A673 (cell line): ENCODE measurements around the gene INPP4B. TPM values are rescaled to one million over a fixed set of nuclear protein-coding genes. Genes with fewer than 3 reads are reported as not detected.

Source experiments
- BruUV-seq: library from RNA; stranded (reverse); fragments of 400-500 nt; replicated peaks from 2 replicates; lab custom pipeline; 2021; lab: Mats Ljungman, UMichigan
- CTCF ChIA-PET: fragments of 300-600 bp; sonication (Branson Sonifier 250); formaldehyde crosslinking; loops from one replicate; lab custom pipeline; 2022; ENCODE audit warnings: antibody characterized with exemption; lab: Charles Lee
- POLR2A ChIA-PET: fragments of 300-600 bp; sonication (Branson Sonifier 250); formaldehyde crosslinking; loops from one replicate; lab custom pipeline; 2022; ENCODE audit warnings: antibody characterized with exemption; ENCODE audit not compliant: low non-redundant PET; lab: Charles Lee
- DNase-seq: peaks from one replicate; pipeline ENCODE4 v3.0.0-alpha.2; 2015; ENCODE audit warnings: low spot score
- H3K27ac ChIP-seq: fragments of 200-600 bp; sonication (generic); 2 replicates; pipeline ENCODE4 v1.5.1; 2016; ENCODE audit warnings: mixed run types, low read depth, mild to moderate bottlenecking, mixed read lengths, antibody characterized with exemption, low read length; ENCODE audit not compliant: poor library complexity, severe bottlenecking
- H3K27me3 ChIP-seq: fragments of 200-600 bp; sonication (generic); replicated peaks from 2 replicates; pipeline ENCODE4 v1.6.1; 2017; ENCODE audit warnings: mixed run types, low read depth, mild to moderate bottlenecking, mixed read lengths, antibody characterized with exemption, low read length; ENCODE audit not compliant: insufficient read depth, poor library complexity
- H3K36me3 ChIP-seq: fragments of 200-600 bp; sonication (generic); 2 replicates; pipeline ENCODE4 v1.6.1; 2016; ENCODE audit warnings: mixed run types, mild to moderate bottlenecking, mixed read lengths, antibody characterized with exemption, low read length; ENCODE audit not compliant: insufficient read depth, poor library complexity, severe bottlenecking
- H3K4me1 ChIP-seq: fragments of 200-600 bp; sonication (generic); 2 replicates; pipeline ENCODE4 v1.6.1; 2017; ENCODE audit warnings: mixed run types, mild to moderate bottlenecking, mixed read lengths, antibody characterized with exemption, low read length; ENCODE audit not compliant: insufficient read depth, poor library complexity, severe bottlenecking
- H3K4me3 ChIP-seq: fragments of 200-600 bp; sonication (generic); 2 replicates; pipeline ENCODE4 v1.5.1; 2016; ENCODE audit warnings: low read depth, mixed run types, mild to moderate bottlenecking, mixed read lengths, low read length; ENCODE audit not compliant: poor library complexity, severe bottlenecking
- H3K9me3 ChIP-seq: fragments of 200-600 bp; sonication (generic); 2 replicates; pipeline ENCODE4 v1.6.1; 2016; ENCODE audit warnings: mixed run types, low read depth, mild to moderate bottlenecking, mixed read lengths, antibody characterized with exemption, low read length; ENCODE audit not compliant: poor library complexity, severe bottlenecking
- EZH2 ChIP-seq: fragments of 200-600 bp; sonication (generic); IDR thresholded peaks from 2 replicates; pipeline ENCODE4 v1.6.1; 2017; ENCODE audit warnings: borderline replicate concordance, low read depth, mild to moderate bottlenecking, mixed read lengths, antibody characterized with exemption, low read length; ENCODE audit not compliant: poor library complexity, severe bottlenecking
- intact Hi-C: fragments of 100-400 bp; cut with micrococcal nuclease; formaldehyde crosslinking; loops from one replicate; pipeline ENCODE4 v1.10.0; 2022; ENCODE audit not compliant: unreplicated experiment
- total RNA-seq: library from RNA; stranded (reverse); gene quantifications from 2 replicates; pipeline ENCODE4 v1.2.3, GENCODE V29; 2021
- TF ChIP-seq, protein P1 (sequence below): fragments of 300-800, 200-600 bp; sonication (generic); conservative IDR thresholded peaks from 2 replicates; pipeline ENCODE4 v1.5.1; 2017; ENCODE audit warnings: low read depth, mild to moderate bottlenecking, antibody characterized with exemption, low read length, moderate library complexity, mixed read lengths

INPP4B gene
- total RNA-seq, 1 experiment from 2014 or later = 13.1 TPM

DNA sequence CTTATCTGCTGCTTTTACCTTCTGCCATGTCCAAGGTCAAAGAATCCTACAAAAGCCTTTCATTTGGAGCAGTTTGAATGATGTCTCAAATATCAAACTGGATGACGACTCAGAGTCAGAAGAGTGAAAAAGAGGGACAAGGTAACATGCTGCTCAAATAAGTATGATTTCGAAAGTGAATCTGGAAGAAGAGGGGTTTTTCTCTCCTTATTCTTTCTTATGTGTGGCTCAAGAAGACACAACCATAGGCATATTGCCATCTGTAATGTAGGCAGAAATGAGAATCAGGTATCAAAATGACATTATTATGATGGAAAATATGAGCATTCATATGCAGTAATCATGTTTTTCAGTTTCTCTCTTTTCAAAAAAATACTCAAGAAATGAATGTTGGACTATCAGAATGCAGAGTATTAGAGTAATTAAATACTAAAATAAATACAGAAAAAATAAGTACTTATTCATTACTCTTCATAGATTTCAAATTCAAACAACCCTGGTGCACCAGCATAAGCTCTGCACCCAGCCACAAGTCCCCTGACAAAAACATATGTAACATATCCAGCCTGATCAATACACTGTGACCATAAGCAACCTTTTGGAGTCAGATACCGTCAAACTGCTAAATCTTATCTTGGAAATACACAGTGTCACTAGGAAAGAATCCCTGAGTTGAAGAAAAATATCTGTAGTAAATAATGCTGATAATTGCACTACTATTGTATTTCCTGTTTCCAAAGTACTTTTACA, 468.6 kb downstream of the INPP4B start:
- no TSS peak for BruUV-seq
- peaks cover 43% of the 10 kb centered on the region for H3K4me1 ChIP-seq
- intact Hi-C loops = no loop called here

GRCh38 chr4:142376204-142376603, 469.9 kb downstream of the INPP4B start:
- Histone ChIP-seq H3K4me3 (no peak overlapping the region), H3K9me3 (peaks cover 4% of the 10 kb centered on the region), H3K27me3 (no peaks in the 10 kb centered on the region), H3K27ac (no peak overlapping the region), H3K4me1 (peaks cover 43% of the 10 kb centered on the region), H3K36me3 (no peaks in the 10 kb centered on the region)
- no peak for DNase-seq
- POLR2A ChIA-PET = no interaction called here
- no TSS peak for BruUV-seq
- intact Hi-C loops = no loop called here
- TF ChIP-seq EZH2 = no peak
- TF ChIP-seq, protein P1, sequence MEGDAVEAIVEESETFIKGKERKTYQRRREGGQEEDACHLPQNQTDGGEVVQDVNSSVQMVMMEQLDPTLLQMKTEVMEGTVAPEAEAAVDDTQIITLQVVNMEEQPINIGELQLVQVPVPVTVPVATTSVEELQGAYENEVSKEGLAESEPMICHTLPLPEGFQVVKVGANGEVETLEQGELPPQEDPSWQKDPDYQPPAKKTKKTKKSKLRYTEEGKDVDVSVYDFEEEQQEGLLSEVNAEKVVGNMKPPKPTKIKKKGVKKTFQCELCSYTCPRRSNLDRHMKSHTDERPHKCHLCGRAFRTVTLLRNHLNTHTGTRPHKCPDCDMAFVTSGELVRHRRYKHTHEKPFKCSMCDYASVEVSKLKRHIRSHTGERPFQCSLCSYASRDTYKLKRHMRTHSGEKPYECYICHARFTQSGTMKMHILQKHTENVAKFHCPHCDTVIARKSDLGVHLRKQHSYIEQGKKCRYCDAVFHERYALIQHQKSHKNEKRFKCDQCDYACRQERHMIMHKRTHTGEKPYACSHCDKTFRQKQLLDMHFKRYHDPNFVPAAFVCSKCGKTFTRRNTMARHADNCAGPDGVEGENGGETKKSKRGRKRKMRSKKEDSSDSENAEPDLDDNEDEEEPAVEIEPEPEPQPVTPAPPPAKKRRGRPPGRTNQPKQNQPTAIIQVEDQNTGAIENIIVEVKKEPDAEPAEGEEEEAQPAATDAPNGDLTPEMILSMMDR = no peak
- CTCF ChIA-PET = no interaction called here

More for the DNA sequence above, 468.6 kb downstream of the INPP4B start:
- H3K27ac ChIP-seq = no peak overlapping the region
- no peaks in the 10 kb centered on the region for H3K9me3 ChIP-seq
- H3K36me3 ChIP-seq = no peaks in the 10 kb centered on the region
- DNase-seq = no peak
- no peak overlapping the region for H3K4me3 ChIP-seq
- H3K27me3 ChIP-seq = no peaks in the 10 kb centered on the region
- CTCF ChIA-PET = no interaction called here
- POLR2A ChIA-PET = no interaction called here
- TF ChIP-seq EZH2 = no peak
- TF ChIP-seq, protein P1 = no peak

- DNase-seq = no peak
- TF ChIP-seq, protein P1 = no peak
- no peak for TF ChIP-seq EZH2
- Histone ChIP-seq H3K27ac (no peak overlapping the region), H3K4me1 (peaks cover 23% of the 10 kb centered on the region), H3K36me3 (no peaks in the 10 kb centered on the region), H3K9me3 (peaks cover 10% of the 10 kb centered on the region), H3K27me3 (no peaks in the 10 kb centered on the region), H3K4me3 (no peak overlapping the region)
- ChIA-PET CTCF (no interaction called here), POLR2A (no interaction called here)
- intact Hi-C loops = no loop called here
- no TSS peak for BruUV-seq
Measured at GRCh38 chr4:142373610-142374009, 472.5 kb downstream of the INPP4B start.
